Neural crest cell (in vitro differentiated cells): Measurements from ENCODE around the gene NLGN4X. TPM values are rescaled to one million over a fixed set of nuclear protein-coding genes. Genes with fewer than 3 reads are reported as not detected.
A peak's percentile ranks its signal among the peaks of the same experiment; 100 is the strongest.

ENCODE experiments used
- DNase-seq: peaks from one replicate; pipeline ENCODE4 v3.0.0; 2021; ENCODE audit warnings: low read depth, mixed read lengths, low spot score
- H3K27ac Mint-ChIP-seq: one replicate; pipeline ENCODE4 v1.8.0; 2021; ENCODE audit warnings: mild to moderate bottlenecking, mixed read lengths; ENCODE audit not compliant: unreplicated experiment
- H3K27me3 Mint-ChIP-seq: 2 replicates; pipeline ENCODE4 v1.8.0; 2021; ENCODE audit warnings: low read depth, mild to moderate bottlenecking, mixed read lengths
- H3K36me3 Mint-ChIP-seq: 2 replicates; pipeline ENCODE4 v1.8.0; 2021; ENCODE audit warnings: low read depth, mild to moderate bottlenecking, mixed read lengths
- H3K4me1 Mint-ChIP-seq: 2 replicates; pipeline ENCODE4 v1.8.0; 2021; ENCODE audit warnings: mixed read lengths
- H3K4me3 Mint-ChIP-seq: one replicate; pipeline ENCODE4 v1.8.0; 2021; ENCODE audit warnings: mild to moderate bottlenecking, mixed read lengths
- H3K9me3 Mint-ChIP-seq: 2 replicates; pipeline ENCODE4 v1.8.0; 2021; ENCODE audit warnings: mixed read lengths
- CTCF ChIP-seq: fragments of 200-600 bp; sonication (generic); conservative IDR thresholded peaks from 2 replicates; pipeline ENCODE4 v1.5.0; 2021; ENCODE audit warnings: antibody characterized with exemption, mild to moderate bottlenecking
- total RNA-seq: library from RNA; stranded (reverse); gene quantifications from 2 replicates; pipeline ENCODE4 v1.2.1, GENCODE V29; 2021

The NLGN4X gene
- total RNA-seq, 1 donor from 2014 or later = 57.8 TPM

- H3K4me3 Mint-ChIP-seq = no peak overlapping the region
- no peaks in the 10 kb centered on the region for H3K36me3 Mint-ChIP-seq
- peaks cover 5% of the 10 kb centered on the region for H3K9me3 Mint-ChIP-seq
- TF ChIP-seq CTCF = no peak
- DNase-seq = no peak
- no peaks in the 10 kb centered on the region for H3K4me1 Mint-ChIP-seq
- H3K27me3 Mint-ChIP-seq = no peaks in the 10 kb centered on the region
- no peak overlapping the region for H3K27ac Mint-ChIP-seq
These were observed 9.9 kb upstream of the NLGN4X start for GRCh38 chrX:6238576-6238975.

GRCh38 chrX:6227935-6228334 is 732 bp downstream of the NLGN4X start:
- Mint-ChIP-seq H3K27ac (no peak overlapping the region), H3K9me3 (no peaks in the 10 kb centered on the region), H3K27me3 (no peaks in the 10 kb centered on the region), H3K4me3 (peak overlapping the region; percentile 98), H3K36me3 (peaks cover 4% of the 10 kb centered on the region), H3K4me1 (peaks cover 47% of the 10 kb centered on the region)
- DNase-seq = no peak
- TF ChIP-seq CTCF = no peak

GRCh38 chrX:6227453-6227835 is 1.2 kb downstream of the NLGN4X start:
- Mint-ChIP-seq H3K27me3 (no peaks in the 10 kb centered on the region), H3K4me3 (peak overlapping the region; percentile 98), H3K4me1 (peaks cover 52% of the 10 kb centered on the region), H3K9me3 (no peaks in the 10 kb centered on the region), H3K36me3 (peaks cover 4% of the 10 kb centered on the region), H3K27ac (peak overlapping the region; percentile 88)
- DNase-seq = peak; percentile 33
- no peak for TF ChIP-seq CTCF

GRCh38 chrX:6226596-6227452 is 1.8 kb downstream of the NLGN4X start:
- no peak for TF ChIP-seq CTCF
- peak; percentile 54 for DNase-seq
- H3K27me3 Mint-ChIP-seq = no peaks in the 10 kb centered on the region
- peaks cover 57% of the 10 kb centered on the region for H3K4me1 Mint-ChIP-seq
- H3K4me3 Mint-ChIP-seq = peak overlapping the region; percentile 98
- peak overlapping the region; percentile 88 for H3K27ac Mint-ChIP-seq
- H3K36me3 Mint-ChIP-seq = peaks cover 4% of the 10 kb centered on the region
- no peaks in the 10 kb centered on the region for H3K9me3 Mint-ChIP-seq

GRCh38 chrX:6225911-6226595 is 2.6 kb downstream of the NLGN4X start:
- Mint-ChIP-seq H3K4me1 (peaks cover 63% of the 10 kb centered on the region), H3K4me3 (peak overlapping the region; percentile 98), H3K27me3 (no peaks in the 10 kb centered on the region), H3K9me3 (no peaks in the 10 kb centered on the region), H3K27ac (peak overlapping the region; percentile 63), H3K36me3 (peaks cover 3% of the 10 kb centered on the region)
- peak; percentile 58 for TF ChIP-seq CTCF
- peak; percentile 66 for DNase-seq
